ENCODE data around the gene MORF4L1.

The MORF4L1 gene

GRCh38 chr15:78944202-78944625 lies 71.5 kb downstream of the MORF4L1 start:
- 0 out of 2 replicates have a peak, but pooled peaks cover 4% of the 10 kb centered on the region for H3K4me1 ChIP-seq (ENCODE audit: insufficient read depth, low read length)
- H3K36me3 ChIP-seq (ENCODE audit: insufficient read depth, low read depth, low read length) = no peaks in the 10 kb centered on the region
- no peak overlapping the region for H3K27ac ChIP-seq (ENCODE audit: low read length)
- peaks cover 36% of the 10 kb centered on the region for H3K27me3 ChIP-seq (ENCODE audit: insufficient read depth, low read length)
- peak overlapping the region; percentile 76 for H3K4me3 ChIP-seq (ENCODE audit: low read length)
- H3K9ac ChIP-seq (ENCODE audit: low read depth, low read length) = peak overlapping the region; percentile 76; the same call in 1 of the 2 replicates
- no peaks in the 10 kb centered on the region for H3K9me3 ChIP-seq (ENCODE audit: insufficient read depth, low read depth, low read length)

- Histone ChIP-seq H3K9ac (ENCODE audit: low read depth, low read length) (peak within 1 kb of the TSS; percentile 76), H3K4me3 (ENCODE audit: low read length) (peak within 1 kb of the TSS; percentile 76), H3K27ac (ENCODE audit: low read length) (no peak within 1 kb of the TSS), H3K36me3 (ENCODE audit: insufficient read depth, low read depth, low read length) (no peaks in the 10 kb centered on the region), H3K4me1 (ENCODE audit: insufficient read depth, low read length) (0 out of 2 replicates have a peak, but pooled peaks cover 4% of the 10 kb centered on the region), H3K27me3 (ENCODE audit: insufficient read depth, low read length) (peaks cover 36% of the 10 kb centered on the region), H3K9me3 (ENCODE audit: insufficient read depth, low read depth, low read length) (no peaks in the 10 kb centered on the region)
Observed at GRCh38 chr15:78944669-78945407, 72.1 kb downstream of the MORF4L1 start, which contains the start of gene CTSH. CTSH (minus strand) TSS chr15:78945046; CDS start chr15:78944981, 65 bp downstream.

- H3K9ac ChIP-seq (ENCODE audit: low read depth, low read length) = no peak overlapping the region
- H3K4me3 ChIP-seq (ENCODE audit: low read length) = no peak overlapping the region
- no peak overlapping the region for H3K27ac ChIP-seq (ENCODE audit: low read length)
- H3K9me3 ChIP-seq (ENCODE audit: insufficient read depth, low read depth, low read length) = no peaks in the 10 kb centered on the region
- peaks cover 36% of the 10 kb centered on the region for H3K27me3 ChIP-seq (ENCODE audit: insufficient read depth, low read length)
- no peaks in the 10 kb centered on the region for H3K36me3 ChIP-seq (ENCODE audit: insufficient read depth, low read depth, low read length)
- H3K4me1 ChIP-seq (ENCODE audit: insufficient read depth, low read length) = 0 out of 2 replicates have a peak, but pooled peaks cover 6% of the 10 kb centered on the region
Observed at GRCh38 chr15:78946493-78946892, 73.8 kb downstream of the MORF4L1 start.

- H3K4me3 ChIP-seq (ENCODE audit: low read length) = no peak overlapping the region
- H3K4me1 ChIP-seq (ENCODE audit: insufficient read depth, low read length) = 0 out of 2 replicates have a peak, but pooled peaks cover 6% of the 10 kb centered on the region
- H3K27me3 ChIP-seq (ENCODE audit: insufficient read depth, low read length) = peaks cover 34% of the 10 kb centered on the region
- no peaks in the 10 kb centered on the region for H3K36me3 ChIP-seq (ENCODE audit: insufficient read depth, low read depth, low read length)
- H3K27ac ChIP-seq (ENCODE audit: low read length) = no peak overlapping the region
- H3K9me3 ChIP-seq (ENCODE audit: insufficient read depth, low read depth, low read length) = no peaks in the 10 kb centered on the region
- no peak overlapping the region for H3K9ac ChIP-seq (ENCODE audit: low read depth, low read length)
Observed at GRCh38 chr15:78947506-78947905, 74.8 kb downstream of the MORF4L1 start.

Measured in iPS-20b (cell line).